Left ventricle myocardium inferior (tissue), 1 donor: ENCODE results near the gene NBAS. TPM values are rescaled to one million over a fixed set of nuclear protein-coding genes. Genes with fewer than 3 reads are reported as not detected.
"Not testable (repeated sequence)": the region's sequence is repeated elsewhere in the genome, so short reads cannot be mapped to it uniquely, and the experiment has no call there.

Experiments used
- DNase-seq: peaks from one replicate; pipeline ENCODE4 v3.0.0-alpha.2; 2020
- H3K27ac ChIP-seq: fragments of 200-600 bp; replicated peaks from 2 replicates; pipeline ENCODE4 v1.8.0; 2021
- H3K27me3 ChIP-seq: fragments of 200-600 bp; 2 replicates; pipeline ENCODE4 v1.8.0; 2021; ENCODE audit warnings: low read depth
- H3K36me3 ChIP-seq: fragments of 200-600 bp; 2 replicates; pipeline ENCODE4 v1.8.0; 2021
- H3K4me1 ChIP-seq: fragments of 200-600 bp; 2 replicates; pipeline ENCODE4 v1.8.0; 2021
- H3K4me3 ChIP-seq: fragments of 200-600 bp; 2 replicates; pipeline ENCODE4 v1.8.0; 2021; ENCODE audit warnings: mild to moderate bottlenecking, moderate library complexity
- H3K9me3 ChIP-seq: fragments of 200-600 bp; replicated peaks from 2 replicates; pipeline ENCODE4 v1.8.0; 2021
- CTCF ChIP-seq: fragments of 200-600 bp; IDR thresholded peaks from 2 replicates; pipeline ENCODE4 v1.8.0; 2021; ENCODE audit warnings: antibody characterized with exemption, mild to moderate bottlenecking, borderline replicate concordance
- intact Hi-C: fragments of 100-400 bp; cut with micrococcal nuclease; formaldehyde crosslinking; loops from one replicate; pipeline ENCODE4 v1.11.0; 2022
- total RNA-seq: library from RNA; stranded (reverse); fragmentation: NEBNext Ultra II Directional; extraction: Animal tissue kit (Norgen Biotek cat#: 25700); gene quantifications from one replicate; pipeline ENCODE4 v1.2.1, GENCODE V29; 2021
- donor health status: DM: no; HTN: yes; CAD: no; lungs with severe emphysema.

Gene NBAS
- total RNA-seq, 1 donor from 2014 or later, result 50.6 TPM

- Histone ChIP-seq H3K4me1 (peaks cover 12% of the 10 kb centered on the region), H3K9me3 (no peaks in the 10 kb centered on the region), H3K27me3 (no peaks in the 10 kb centered on the region), H3K27ac (peak overlapping the region; percentile 37), H3K4me3 (no peak overlapping the region), H3K36me3 (peaks cover 68% of the 10 kb centered on the region)
- DNase-seq, result no peak
- intact Hi-C loops, result no loop called here
- no peak for TF ChIP-seq CTCF
Measured at GRCh38 chr2:15412779-15413178, 148.4 kb downstream of the NBAS start.

DNA sequence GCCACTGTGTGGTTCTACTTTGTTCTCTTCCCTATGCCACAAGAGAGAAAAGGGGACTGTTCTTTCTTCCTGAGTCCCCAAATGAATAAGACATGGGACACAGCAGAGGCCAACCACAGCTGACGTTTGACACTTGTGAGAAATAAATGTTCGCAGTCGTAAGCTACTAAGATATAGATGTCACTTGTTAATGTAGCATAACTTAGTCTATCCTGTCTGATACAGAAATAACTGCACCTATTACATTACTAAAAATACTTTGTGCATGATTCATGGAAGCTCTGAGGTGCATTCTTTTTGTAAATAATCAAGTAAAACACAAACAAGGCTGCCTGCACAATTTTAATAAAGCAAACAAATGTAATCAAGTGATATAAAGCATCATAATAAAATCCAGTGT lies 148.8 kb downstream of the NBAS start:
- no peak for DNase-seq
- no peaks in the 10 kb centered on the region for H3K27me3 ChIP-seq
- intact Hi-C loops, result no loop called here
- H3K9me3 ChIP-seq, result no peaks in the 10 kb centered on the region
- no peak overlapping the region for H3K4me3 ChIP-seq
- H3K27ac ChIP-seq, result peak overlapping the region; percentile 37
- peaks cover 12% of the 10 kb centered on the region for H3K4me1 ChIP-seq
- no peak for TF ChIP-seq CTCF
- H3K36me3 ChIP-seq, result peaks cover 67% of the 10 kb centered on the region

- Histone ChIP-seq H3K27ac (no peak overlapping the region), H3K27me3 (no peaks in the 10 kb centered on the region), H3K36me3 (peaks cover 62% of the 10 kb centered on the region), H3K4me3 (no peak overlapping the region), H3K4me1 (peaks cover 12% of the 10 kb centered on the region), H3K9me3 (no peaks in the 10 kb centered on the region)
- intact Hi-C loops, result no loop called here
- DNase-seq, result no peak
- no peak for TF ChIP-seq CTCF
Measured at GRCh38 chr2:15410884-15411283, 150.2 kb downstream of the NBAS start.

- Histone ChIP-seq H3K27ac (no peak overlapping the region), H3K36me3 (peaks cover 43% of the 10 kb centered on the region), H3K4me3 (no peak overlapping the region), H3K4me1 (peaks cover 12% of the 10 kb centered on the region), H3K27me3 (no peaks in the 10 kb centered on the region), H3K9me3 (no peaks in the 10 kb centered on the region)
- no peak for DNase-seq
- no peak for TF ChIP-seq CTCF
- intact Hi-C loops, result no loop called here
Measured at GRCh38 chr2:15408759-15409158, 152.4 kb downstream of the NBAS start.

DNA sequence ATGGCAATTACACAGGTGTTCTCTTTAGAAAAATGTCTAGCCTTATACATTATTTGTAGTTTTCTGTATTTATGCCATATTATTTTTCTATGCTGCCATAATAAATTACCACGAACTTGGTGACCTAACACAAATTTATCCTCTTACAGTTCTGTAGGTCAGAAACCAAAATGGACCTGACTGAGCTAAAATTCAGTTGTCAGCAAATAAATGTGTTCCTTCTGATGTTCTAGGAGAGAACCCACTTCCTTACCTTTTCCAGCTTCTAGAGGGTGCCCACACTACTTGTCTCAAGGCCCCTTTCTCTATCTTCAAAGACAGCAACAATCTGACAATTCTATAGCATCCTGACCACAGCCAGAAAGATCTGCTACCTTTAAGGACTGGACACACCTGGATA lies 153.5 kb downstream of the NBAS start:
- no peak overlapping the region for H3K4me3 ChIP-seq
- DNase-seq, result no peak
- H3K27me3 ChIP-seq, result no peaks in the 10 kb centered on the region
- intact Hi-C loops, result no loop called here
- H3K4me1 ChIP-seq, result peaks cover 8% of the 10 kb centered on the region
- TF ChIP-seq CTCF, result no peak
- H3K36me3 ChIP-seq, result peaks cover 38% of the 10 kb centered on the region
- H3K27ac ChIP-seq, result no peak overlapping the region
- H3K9me3 ChIP-seq, result no peaks in the 10 kb centered on the region

- DNase-seq, H3K4me1 ChIP-seq, H3K27me3 ChIP-seq, H3K9me3 ChIP-seq, intact Hi-C loops, H3K27ac ChIP-seq, H3K4me3 ChIP-seq: not testable (repeated sequence)
- peaks cover 20% of the 10 kb centered on the region for H3K36me3 ChIP-seq
Measured at GRCh38 chr2:15404511-15404910, 156.6 kb downstream of the NBAS start.
